Activated CD4-positive, alpha-beta T cell treated with anti-CD3 and anti-CD28 coated beads, Interleukin-2, amount 50 U/mL, for 24 hours (primary cell): Measurements from ENCODE around the gene B4GALT3.
A peak's percentile ranks its signal among the peaks of the same experiment; 100 is the strongest.

Experiments
- DNase-seq, 2 donors: peaks; one replicate each; pipeline ENCODE4 v3.0.0-alpha.2; 2020; ENCODE audit warnings: low read depth in 1 of 2, low spot score in 1 of 2

Gene B4GALT3

GRCh38 chr1:161206411-161207140 lies 29.3 kb upstream of the B4GALT3 start:
- no peak for DNase-seq

- peak; percentile 73 to 96 for DNase-seq
These were observed 24.8 kb upstream of the B4GALT3 start, which contains the start of gene NDUFS2 for GRCh38 chr1:161201836-161202712. NDUFS2 (plus strand) TSS chr1:161202367; CDS start chr1:161202386, 19 bp downstream.

DNA sequence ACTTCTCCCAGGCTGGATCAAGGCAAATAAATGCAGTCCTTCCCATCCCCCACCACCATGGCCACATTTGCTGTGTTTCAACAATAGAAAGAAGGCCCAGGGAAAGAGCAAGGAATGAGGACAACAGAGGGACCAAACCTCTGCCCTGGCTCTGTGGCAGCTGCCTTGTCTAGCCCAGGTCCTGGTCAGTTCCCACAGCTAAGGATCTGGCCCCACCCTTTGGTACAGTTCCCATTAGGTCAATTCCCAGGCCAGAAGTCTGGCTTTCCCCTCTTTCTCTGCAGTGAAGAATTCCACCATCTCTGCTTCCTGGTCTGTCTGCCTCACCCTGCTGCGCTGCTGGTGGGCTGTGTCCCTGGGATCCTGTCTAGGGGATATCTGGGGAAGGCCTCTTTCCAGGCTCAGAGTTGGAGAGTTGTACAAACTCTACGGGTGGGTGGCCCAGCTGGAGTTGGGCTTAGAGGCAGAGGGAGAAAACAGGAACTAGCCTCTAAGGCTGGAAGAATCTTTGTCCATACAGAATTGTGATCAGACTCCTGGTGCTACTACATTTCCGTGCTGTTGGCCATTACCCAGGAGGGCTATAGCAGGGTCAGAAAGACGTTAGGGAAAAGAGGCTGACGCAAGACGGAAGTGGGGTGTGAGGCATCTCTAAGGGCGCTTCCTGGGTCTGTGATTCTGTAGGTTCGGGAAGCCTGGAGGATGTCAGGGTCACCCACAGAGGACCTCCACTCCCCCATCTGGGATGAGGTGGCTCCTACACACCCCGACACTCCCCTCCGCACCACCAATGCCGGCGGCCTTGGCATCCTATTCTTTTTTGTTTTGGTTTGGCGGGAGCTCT lies 23.9 kb upstream of the B4GALT3 start:
- no peak for DNase-seq

GRCh38 chr1:161200421-161200991 lies 23.2 kb upstream of the B4GALT3 start:
- no peak for DNase-seq

DNA sequence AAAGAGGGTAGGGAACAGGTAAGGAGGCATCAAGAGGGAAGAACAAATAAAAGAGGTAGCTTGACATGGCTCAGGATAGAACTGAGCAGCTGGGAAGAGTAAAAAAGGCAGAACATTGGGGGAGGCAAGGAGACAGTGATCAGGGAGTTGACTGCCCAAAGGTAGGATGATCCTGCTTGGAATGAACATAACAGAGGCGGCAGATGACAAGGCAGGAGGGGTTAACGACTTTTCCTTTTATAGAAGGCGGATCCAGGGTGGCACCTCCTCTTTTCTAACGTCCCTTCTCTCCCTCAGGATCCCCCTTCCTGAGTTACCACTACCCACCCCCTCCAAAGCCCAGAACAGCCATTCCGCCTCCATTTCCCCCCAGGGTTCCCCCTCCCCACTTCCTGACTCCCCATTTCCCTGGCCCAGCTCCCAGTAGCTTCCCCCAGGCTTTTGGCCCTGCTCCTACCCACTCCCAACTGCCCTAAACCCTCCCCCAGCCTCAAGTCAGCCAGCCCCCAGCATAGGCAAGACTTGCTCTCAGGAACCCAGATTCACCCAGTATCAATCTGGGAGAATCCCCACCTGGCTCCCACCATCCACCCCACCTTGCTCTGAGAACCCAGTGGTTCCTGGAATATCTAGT lies 22.3 kb upstream of the B4GALT3 start:
- DNase-seq, result no peak

DNA sequence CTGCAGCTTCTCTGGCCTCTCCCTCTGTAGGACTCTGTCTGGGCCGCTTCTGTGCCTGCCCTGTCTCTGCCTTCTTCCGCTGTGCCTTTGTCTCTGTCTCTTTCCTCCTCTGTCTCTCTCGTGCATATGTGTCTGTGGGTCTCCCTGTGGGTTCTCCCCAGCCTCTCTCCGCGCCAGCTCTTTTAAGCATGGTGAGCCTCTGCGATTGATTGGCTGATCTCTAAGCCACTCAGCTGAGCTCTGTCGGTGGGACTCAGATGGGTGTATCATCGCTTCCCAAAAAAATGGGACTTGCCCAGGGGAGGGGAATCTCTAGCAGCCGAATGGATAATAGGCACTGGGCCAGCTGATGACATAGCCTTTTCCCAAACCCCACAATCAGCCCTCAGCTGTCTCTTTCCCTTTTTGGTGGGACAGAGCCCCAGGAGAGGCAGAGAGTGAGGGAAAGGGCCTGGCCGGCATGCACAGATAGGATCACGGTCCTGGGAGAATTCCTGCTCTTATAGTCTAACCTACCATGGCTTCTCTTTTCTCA lies 21.7 kb upstream of the B4GALT3 start, which contains the start of gene ADAMTS4:
Gene ADAMTS4 (minus strand): TSS at position 158 of the 535 bp plus-strand sequence. CDS start 427 bp downstream, outside the sequence.
- DNase-seq, result no peak

- DNase-seq, result no peak
These were observed 21.0 kb upstream of the B4GALT3 start for GRCh38 chr1:161198194-161198896.

GRCh38 chr1:161197560-161198193 lies 20.4 kb upstream of the B4GALT3 start:
- DNase-seq, result no peak

- DNase-seq, result no peak
These were observed 19.5 kb upstream of the B4GALT3 start for GRCh38 chr1:161196521-161197451.

DNA sequence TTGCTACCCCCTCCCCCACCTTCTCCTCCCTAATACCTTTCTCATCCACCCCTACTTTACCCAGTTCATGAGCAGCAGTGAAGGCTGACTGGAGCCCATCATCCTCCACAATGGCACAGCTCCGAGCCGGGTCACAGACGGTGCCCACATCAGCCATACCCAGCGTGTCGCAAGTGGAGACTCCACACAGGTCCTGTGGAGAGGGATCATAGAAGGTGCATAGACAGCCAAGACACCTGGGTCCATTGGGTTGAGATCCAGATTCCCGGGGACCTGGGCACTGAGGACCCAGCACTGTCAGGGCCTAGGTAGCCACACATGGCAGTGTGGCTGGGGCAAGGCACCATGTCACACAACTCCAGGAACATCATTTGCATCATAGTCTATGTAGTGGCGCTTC lies 18.8 kb upstream of the B4GALT3 start:
- DNase-seq, result no peak

DNA sequence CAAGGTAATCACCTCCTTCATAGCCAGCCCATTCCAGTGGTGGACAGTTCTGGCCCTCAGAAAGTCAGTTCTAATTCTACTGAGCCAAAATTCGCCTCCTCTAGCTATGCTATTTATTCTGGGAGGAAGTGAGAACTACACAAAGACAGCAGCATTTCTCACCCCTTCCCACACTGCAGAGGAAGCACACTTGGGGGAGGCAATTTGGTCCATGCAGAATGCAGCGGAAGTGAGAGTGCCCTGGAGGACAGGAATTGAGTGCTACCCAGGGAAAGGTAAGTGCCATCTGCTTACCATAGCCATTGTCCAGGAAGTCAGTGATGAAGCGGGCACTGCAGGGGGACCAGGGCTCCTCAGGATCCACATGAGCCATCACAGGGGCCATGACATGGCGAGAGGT lies 17.9 kb upstream of the B4GALT3 start:
- no peak for DNase-seq

DNA sequence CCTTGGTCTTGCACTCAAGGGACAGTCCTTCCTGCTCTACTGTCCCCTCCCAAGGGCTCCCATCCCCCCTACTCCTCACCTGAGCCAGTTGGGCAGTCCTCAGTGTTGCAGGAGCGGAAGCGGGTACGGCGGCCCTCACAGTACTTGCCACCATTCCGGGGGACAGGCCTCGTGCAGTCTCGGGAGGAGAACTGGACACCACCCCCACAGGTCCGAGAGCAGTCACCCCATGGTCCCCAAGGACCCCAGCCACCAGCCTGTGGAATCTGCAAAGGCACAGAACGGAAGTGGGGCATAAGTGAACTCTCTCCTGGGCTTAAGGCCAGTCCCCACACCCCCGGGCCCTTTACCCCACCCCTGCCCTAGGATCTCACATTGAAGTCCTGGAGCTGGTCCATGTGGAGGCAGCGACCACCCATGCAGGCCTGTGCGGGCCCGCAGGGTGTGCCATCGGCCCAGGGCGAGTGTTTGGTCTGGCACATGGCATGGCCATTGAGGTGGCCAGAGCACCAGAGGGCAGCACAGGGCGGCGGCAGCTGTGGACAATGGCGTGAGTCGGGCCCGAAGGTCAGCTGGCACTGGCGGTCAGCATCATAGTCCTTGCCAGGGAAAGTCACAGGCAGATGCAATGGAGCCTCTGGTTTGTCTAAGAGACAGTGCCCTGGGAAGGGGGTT lies 16.4 kb upstream of the B4GALT3 start:
- no peak for DNase-seq

DNA sequence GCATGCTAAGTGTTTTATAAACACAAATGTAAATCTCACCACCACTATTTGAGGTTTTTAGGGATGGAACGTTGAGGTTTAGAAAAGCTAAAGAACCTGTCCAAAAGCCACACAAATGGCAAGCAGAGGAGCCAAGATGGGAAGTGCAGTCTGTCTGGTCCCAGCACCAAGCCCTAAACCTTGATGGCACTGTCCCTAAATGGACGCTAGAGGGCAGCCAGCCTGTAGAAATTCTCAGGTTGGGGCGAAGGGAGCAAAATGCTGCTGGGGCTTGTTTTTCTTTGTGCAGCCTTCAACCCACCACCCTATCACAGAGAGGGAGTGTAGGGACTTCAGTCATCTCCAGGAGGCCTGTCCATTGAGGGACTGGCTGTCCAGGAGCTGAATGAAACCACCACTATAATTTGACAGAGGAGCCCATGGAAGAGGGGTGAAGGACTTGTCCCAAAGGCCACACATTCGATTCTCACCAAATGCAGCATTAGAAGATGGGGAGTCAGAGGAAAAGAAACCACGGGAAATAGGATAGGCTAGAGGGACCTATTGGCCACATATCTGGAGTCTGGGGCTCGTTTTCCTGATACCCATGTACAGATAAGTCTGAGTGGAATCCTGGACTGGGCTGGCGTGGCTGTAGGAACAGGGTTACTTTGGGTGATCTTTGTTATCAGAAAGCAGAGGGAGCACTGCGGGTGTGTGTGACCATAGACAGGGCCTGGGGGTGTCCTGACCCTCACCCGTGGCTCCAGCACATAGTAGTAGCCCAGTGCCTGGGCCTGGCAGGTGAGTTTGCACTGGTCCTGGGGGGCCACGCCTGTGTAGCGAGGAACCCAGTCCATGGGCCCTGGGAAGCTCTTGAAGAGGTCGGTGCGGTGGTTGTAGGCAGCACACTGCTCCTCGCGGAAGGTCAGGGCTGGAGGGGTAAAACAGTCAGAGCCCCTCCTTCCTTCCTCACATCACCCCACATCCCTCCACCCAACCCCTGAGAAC lies 15.5 kb upstream of the B4GALT3 start:
- peak in 1 of 2 donors; percentile 68 for DNase-seq

DNA sequence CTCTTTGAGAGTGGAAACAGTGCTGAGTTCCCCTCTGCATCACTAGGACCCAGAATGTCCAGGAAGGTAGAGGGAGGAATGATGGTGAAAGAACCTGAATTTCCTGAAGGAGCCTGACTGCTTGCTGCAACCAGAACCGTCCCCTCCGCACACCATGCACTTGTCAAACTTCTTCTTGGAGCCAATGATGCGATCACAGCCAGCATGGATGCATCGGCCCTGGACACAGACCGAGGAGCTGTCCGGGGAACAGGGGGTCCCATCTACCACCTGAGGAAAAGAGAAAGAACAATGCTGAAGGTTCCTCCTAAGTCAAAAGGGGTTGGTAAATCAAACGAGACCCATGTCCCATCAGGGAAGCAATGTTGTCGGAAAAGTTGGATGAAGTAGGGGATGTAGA lies 14.7 kb upstream of the B4GALT3 start:
- DNase-seq, result no peak

DNA sequence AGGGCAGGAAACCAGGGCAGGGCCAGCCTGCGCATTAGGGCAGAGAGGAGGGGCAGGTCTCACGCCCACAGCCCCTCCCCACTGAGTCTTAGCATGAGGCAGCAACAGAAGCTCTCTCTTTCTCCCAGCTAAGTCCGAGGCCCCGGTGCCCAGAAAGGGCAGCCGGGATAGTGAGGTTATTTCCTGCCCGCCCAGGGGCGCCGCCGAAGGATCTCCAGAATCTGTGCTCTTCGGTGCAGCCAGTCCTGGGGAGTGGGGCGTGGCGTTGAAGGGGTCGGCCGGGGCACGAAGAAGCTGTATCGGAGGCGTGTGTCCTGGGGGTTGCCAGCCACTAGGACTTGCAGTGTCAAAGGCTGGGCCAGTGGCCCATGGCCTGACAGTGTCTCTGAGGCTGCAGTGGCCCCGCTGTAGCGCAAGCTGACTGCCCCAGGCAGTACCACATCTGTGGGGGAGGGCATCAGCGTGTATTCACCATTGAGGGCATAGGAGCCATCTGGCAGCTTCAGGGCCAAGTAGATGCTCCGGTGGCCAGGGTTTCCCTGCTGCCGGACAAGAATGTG lies 13.7 kb upstream of the B4GALT3 start:
- no peak for DNase-seq

DNA sequence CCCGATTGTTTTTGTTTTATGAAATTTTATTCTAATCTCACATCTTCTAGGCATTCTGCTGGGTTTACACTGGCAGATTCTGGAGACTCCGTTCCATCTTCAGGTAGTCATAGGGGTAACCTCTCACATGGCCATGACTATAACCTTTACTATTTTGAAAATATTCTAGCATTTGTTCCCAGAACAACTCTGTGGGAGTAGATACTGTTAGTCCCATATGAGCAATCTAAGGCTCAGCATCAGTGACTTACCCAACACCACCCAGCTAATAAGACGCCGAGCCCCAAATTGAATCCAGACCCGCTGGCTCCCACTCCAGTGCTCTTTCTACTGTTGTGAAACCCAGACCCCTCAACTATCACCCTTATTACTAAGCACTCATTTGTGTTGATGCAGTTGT lies 11.7 kb upstream of the B4GALT3 start:
- no peak for DNase-seq
